ENCODE data around the gene ACVR2B.

The ACVR2B gene

GRCh38 chr3:38482951-38483350 lies 29.3 kb downstream of the ACVR2B start:
- 89% methylated on average over 10 of the region's 10 CpGs for WGBS (ENCODE audit: insufficient coverage)
- CTCF ChIA-PET = interaction anchor here (0.6 to 10.0 kb wide), 6 partner anchors 9 to 476 kb away, joined by 3 to 98 read pairs (median 4); partner anchors contain the start of genes EXOG and XYLB
- no peak for DNase-seq
- Histone ChIP-seq H3K4me3 (ENCODE audit: control insufficient read depth in 1 of 7, extremely low read depth in 1 of 7, insufficient read depth in 4 of 7, low read depth in 2 of 7, low read length in 6 of 7) (no peak overlapping the region), H3K9me3 (ENCODE audit: control extremely low read depth in 1 of 5, control insufficient read depth in 4 of 5, insufficient read depth in 2 of 5, low read depth in 1 of 5, low read length in 4 of 5) (no peaks in the 10 kb centered on the region), H3K4me1 (ENCODE audit: control extremely low read depth in 1 of 4, control insufficient read depth in 4 of 4, insufficient read depth in 4 of 4, low read length in 3 of 4) (peaks cover 0 to 15% (median 6%) of the 10 kb centered on the region in 4 experiments), H3K27me3 (replicated peaks in 2 of 5; ENCODE audit: control insufficient read depth in 4 of 5, insufficient read depth in 5 of 5, low read length in 4 of 5) (no peaks in the 10 kb centered on the region), H3K27ac (ENCODE audit: insufficient read depth in 1 of 2, low read depth in 1 of 2, low read length in 2 of 2, poor library complexity in 1 of 2, severe bottlenecking in 2 of 2) (no peak overlapping the region), H3K36me3 (ENCODE audit: control insufficient read depth in 4 of 4, insufficient read depth in 4 of 4, low read length in 3 of 4) (peaks cover 10 to 29% (median 21%) of the 10 kb centered on the region in 4 experiments)
- POLR2A ChIA-PET = no interaction called here

- no peaks in the 10 kb centered on the region for H3K27me3 ChIP-seq (replicated peaks in 2 of 5; ENCODE audit: control insufficient read depth in 4 of 5, insufficient read depth in 5 of 5, low read length in 4 of 5)
- POLR2A ChIA-PET = no interaction called here
- H3K4me1 ChIP-seq (ENCODE audit: control extremely low read depth in 1 of 4, control insufficient read depth in 4 of 4, insufficient read depth in 4 of 4, low read length in 3 of 4) = peaks cover 0 to 15% (median 6%) of the 10 kb centered on the region in 4 experiments
- no peak overlapping the region for H3K27ac ChIP-seq (ENCODE audit: insufficient read depth in 1 of 2, low read depth in 1 of 2, low read length in 2 of 2, poor library complexity in 1 of 2, severe bottlenecking in 2 of 2)
- H3K36me3 ChIP-seq (ENCODE audit: control insufficient read depth in 4 of 4, insufficient read depth in 4 of 4, low read length in 3 of 4) = peaks cover 0 to 10% (median 5%) of the 10 kb centered on the region in 4 experiments
- no peaks in the 10 kb centered on the region for H3K9me3 ChIP-seq (ENCODE audit: control extremely low read depth in 1 of 5, control insufficient read depth in 4 of 5, insufficient read depth in 2 of 5, low read depth in 1 of 5, low read length in 4 of 5)
- WGBS (ENCODE audit: insufficient coverage) = 100% methylated on average over 1 of the region's 3 CpGs
- CTCF ChIA-PET = no interaction called here
- H3K4me3 ChIP-seq (ENCODE audit: control insufficient read depth in 1 of 7, extremely low read depth in 1 of 7, insufficient read depth in 4 of 7, low read depth in 2 of 7, low read length in 6 of 7) = no peak overlapping the region
- DNase-seq = no peak
Observed at GRCh38 chr3:38487323-38487722, 33.6 kb downstream of the ACVR2B start.

GRCh38 chr3:38488949-38489348 lies 35.3 kb downstream of the ACVR2B start:
- H3K4me3 ChIP-seq (ENCODE audit: control insufficient read depth in 1 of 7, extremely low read depth in 1 of 7, insufficient read depth in 4 of 7, low read depth in 2 of 7, low read length in 6 of 7) = no peak overlapping the region
- no CpG with 5 or more reads among the region's 2 CpGs for WGBS (ENCODE audit: insufficient coverage)
- H3K27me3 ChIP-seq (replicated peaks in 2 of 5; ENCODE audit: control insufficient read depth in 4 of 5, insufficient read depth in 5 of 5, low read length in 4 of 5) = no peaks in the 10 kb centered on the region
- peaks cover 0 to 2% (median 0%) of the 10 kb centered on the region in 4 experiments for H3K36me3 ChIP-seq (ENCODE audit: control insufficient read depth in 4 of 4, insufficient read depth in 4 of 4, low read length in 3 of 4)
- H3K9me3 ChIP-seq (ENCODE audit: control extremely low read depth in 1 of 5, control insufficient read depth in 4 of 5, insufficient read depth in 2 of 5, low read depth in 1 of 5, low read length in 4 of 5) = no peaks in the 10 kb centered on the region
- no peak overlapping the region for H3K27ac ChIP-seq (ENCODE audit: insufficient read depth in 1 of 2, low read depth in 1 of 2, low read length in 2 of 2, poor library complexity in 1 of 2, severe bottlenecking in 2 of 2)
- ChIA-PET CTCF (interaction anchor here (1.0 to 2.6 kb wide), 3 partner anchors 9 to 142 kb away, joined by 3 to 13 read pairs (median 8); partner anchors contain the start of gene XYLB), POLR2A (no interaction called here)
- peaks cover 0 to 9% (median 5%) of the 10 kb centered on the region in 4 experiments for H3K4me1 ChIP-seq (ENCODE audit: control extremely low read depth in 1 of 4, control insufficient read depth in 4 of 4, insufficient read depth in 4 of 4, low read length in 3 of 4)
- no peak for DNase-seq

GRCh38 chr3:38489766-38490165 lies 36.1 kb downstream of the ACVR2B start:
- Histone ChIP-seq H3K9me3 (ENCODE audit: control extremely low read depth in 1 of 5, control insufficient read depth in 4 of 5, insufficient read depth in 2 of 5, low read depth in 1 of 5, low read length in 4 of 5) (no peaks in the 10 kb centered on the region), H3K36me3 (ENCODE audit: control insufficient read depth in 4 of 4, insufficient read depth in 4 of 4, low read length in 3 of 4) (peaks cover 0 to 2% (median 0%) of the 10 kb centered on the region in 4 experiments), H3K27me3 (replicated peaks in 2 of 5; ENCODE audit: control insufficient read depth in 4 of 5, insufficient read depth in 5 of 5, low read length in 4 of 5) (no peaks in the 10 kb centered on the region), H3K4me1 (ENCODE audit: control extremely low read depth in 1 of 4, control insufficient read depth in 4 of 4, insufficient read depth in 4 of 4, low read length in 3 of 4) (peaks cover 0 to 2% (median 0%) of the 10 kb centered on the region in 4 experiments), H3K4me3 (ENCODE audit: control insufficient read depth in 1 of 7, extremely low read depth in 1 of 7, insufficient read depth in 4 of 7, low read depth in 2 of 7, low read length in 6 of 7) (no peak overlapping the region), H3K27ac (ENCODE audit: insufficient read depth in 1 of 2, low read depth in 1 of 2, low read length in 2 of 2, poor library complexity in 1 of 2, severe bottlenecking in 2 of 2) (no peak overlapping the region)
- CTCF ChIA-PET = interaction anchor here (1.0 to 2.6 kb wide), 3 partner anchors 10 to 143 kb away, joined by 3 to 13 read pairs (median 8); partner anchors contain the start of gene XYLB
- 100% methylated on average over 1 of the region's 2 CpGs for WGBS (ENCODE audit: insufficient coverage)
- no peak for DNase-seq
- POLR2A ChIA-PET = no interaction called here

- Histone ChIP-seq H3K36me3 (ENCODE audit: control insufficient read depth in 4 of 4, insufficient read depth in 4 of 4, low read length in 3 of 4) (peaks cover 0 to 2% (median 0%) of the 10 kb centered on the region in 4 experiments), H3K4me1 (ENCODE audit: control extremely low read depth in 1 of 4, control insufficient read depth in 4 of 4, insufficient read depth in 4 of 4, low read length in 3 of 4) (no peaks in the 10 kb centered on the region), H3K27me3 (replicated peaks in 2 of 5; ENCODE audit: control insufficient read depth in 4 of 5, insufficient read depth in 5 of 5, low read length in 4 of 5) (no peaks in the 10 kb centered on the region), H3K27ac (ENCODE audit: insufficient read depth in 1 of 2, low read depth in 1 of 2, low read length in 2 of 2, poor library complexity in 1 of 2, severe bottlenecking in 2 of 2) (no peak overlapping the region), H3K9me3 (ENCODE audit: control extremely low read depth in 1 of 5, control insufficient read depth in 4 of 5, insufficient read depth in 2 of 5, low read depth in 1 of 5, low read length in 4 of 5) (no peaks in the 10 kb centered on the region), H3K4me3 (ENCODE audit: control insufficient read depth in 1 of 7, extremely low read depth in 1 of 7, insufficient read depth in 4 of 7, low read depth in 2 of 7, low read length in 6 of 7) (no peak overlapping the region)
- DNase-seq = no peak
- CTCF ChIA-PET = interaction anchor here (2.5 to 2.6 kb wide), 2 partner anchors 11 to 31 kb away, joined by 8 to 13 read pairs; no protein-coding TSS in a partner anchor
- 97% methylated on average over 6 of the region's 11 CpGs for WGBS (ENCODE audit: insufficient coverage)
- POLR2A ChIA-PET = no interaction called here
Observed at GRCh38 chr3:38490281-38491030, 36.8 kb downstream of the ACVR2B start.

GRCh38 chr3:38491215-38491614 lies 37.5 kb downstream of the ACVR2B start:
- H3K27ac ChIP-seq (ENCODE audit: insufficient read depth in 1 of 2, low read depth in 1 of 2, low read length in 2 of 2, poor library complexity in 1 of 2, severe bottlenecking in 2 of 2) = no peak overlapping the region
- no peak for DNase-seq
- H3K4me3 ChIP-seq (ENCODE audit: control insufficient read depth in 1 of 7, extremely low read depth in 1 of 7, insufficient read depth in 4 of 7, low read depth in 2 of 7, low read length in 6 of 7) = no peak overlapping the region
- H3K36me3 ChIP-seq (ENCODE audit: control insufficient read depth in 4 of 4, insufficient read depth in 4 of 4, low read length in 3 of 4) = no peaks in the 10 kb centered on the region
- ChIA-PET CTCF (interaction anchor here (1.5 to 2.6 kb wide), 3 partner anchors 11 to 144 kb away, joined by 4 to 13 read pairs (median 8); partner anchors contain the start of gene XYLB), POLR2A (no interaction called here)
- no peaks in the 10 kb centered on the region for H3K4me1 ChIP-seq (ENCODE audit: control extremely low read depth in 1 of 4, control insufficient read depth in 4 of 4, insufficient read depth in 4 of 4, low read length in 3 of 4)
- no peaks in the 10 kb centered on the region for H3K27me3 ChIP-seq (replicated peaks in 2 of 5; ENCODE audit: control insufficient read depth in 4 of 5, insufficient read depth in 5 of 5, low read length in 4 of 5)
- H3K9me3 ChIP-seq (ENCODE audit: control extremely low read depth in 1 of 5, control insufficient read depth in 4 of 5, insufficient read depth in 2 of 5, low read depth in 1 of 5, low read length in 4 of 5) = no peaks in the 10 kb centered on the region
- 98% methylated on average over 6 of the region's 6 CpGs for WGBS (ENCODE audit: insufficient coverage)

- Histone ChIP-seq H3K4me3 (ENCODE audit: control insufficient read depth in 1 of 7, extremely low read depth in 1 of 7, insufficient read depth in 4 of 7, low read depth in 2 of 7, low read length in 6 of 7) (no peak overlapping the region), H3K27me3 (replicated peaks in 2 of 5; ENCODE audit: control insufficient read depth in 4 of 5, insufficient read depth in 5 of 5, low read length in 4 of 5) (no peaks in the 10 kb centered on the region), H3K4me1 (ENCODE audit: control extremely low read depth in 1 of 4, control insufficient read depth in 4 of 4, insufficient read depth in 4 of 4, low read length in 3 of 4) (peaks cover 0 to 10% (median 6%) of the 10 kb centered on the region in 4 experiments), H3K27ac (ENCODE audit: insufficient read depth in 1 of 2, low read depth in 1 of 2, low read length in 2 of 2, poor library complexity in 1 of 2, severe bottlenecking in 2 of 2) (no peak overlapping the region), H3K9me3 (ENCODE audit: control extremely low read depth in 1 of 5, control insufficient read depth in 4 of 5, insufficient read depth in 2 of 5, low read depth in 1 of 5, low read length in 4 of 5) (no peaks in the 10 kb centered on the region), H3K36me3 (ENCODE audit: control insufficient read depth in 4 of 4, insufficient read depth in 4 of 4, low read length in 3 of 4) (no peaks in the 10 kb centered on the region)
- no peak for DNase-seq
- ChIA-PET POLR2A (no interaction called here), CTCF (interaction anchor here (0.9 to 1.9 kb wide), 6 partner anchors 14 to 351 kb away, joined by 3 to 6 read pairs (median 4); partner anchors contain the start of gene XYLB)
- WGBS (ENCODE audit: insufficient coverage) = 100% methylated on average over 3 of the region's 4 CpGs
Observed at GRCh38 chr3:38493031-38493430, 39.3 kb downstream of the ACVR2B start.
